B cell (primary cell): ENCODE results near the gene AOPEP. TPM values are rescaled to one million over a fixed set of nuclear protein-coding genes. Genes with fewer than 3 reads are reported as not detected.

ENCODE experiments used
- ATAC-seq: fragments of 200-7000 bp; cut with Tn5 transposase; one replicate; pipeline ENCODE4 v1.10.0; 2021; ENCODE audit warnings: low read depth, mild to moderate bottlenecking, moderate number of reproducible peaks, moderate library complexity
- CTCF ChIA-PET: fragments of 350-600 bp; sonication (Branson Sonifier 250); formaldehyde crosslinking; loops from one replicate; lab custom pipeline; 2021; ENCODE audit warnings: antibody characterized with exemption, inconsistent platforms; lab: Charles Lee
- POLR2A ChIA-PET: fragments of 350-600 bp; sonication (Branson Sonifier 250); formaldehyde crosslinking; loops from one replicate; lab custom pipeline; 2021; ENCODE audit warnings: antibody characterized with exemption; lab: Charles Lee
- DNase-seq: peaks from one replicate; pipeline ENCODE4 v3.0.0; 2013
- H2AFZ ChIP-seq: 2 replicates; pipeline ENCODE4 v1.6.1; 2012; ENCODE audit warnings: mild to moderate bottlenecking, low read depth, low read length; ENCODE audit not compliant: insufficient read depth, poor library complexity, severe bottlenecking
- H3K27ac ChIP-seq, 2 donors: 1 replicate in 1 of 2; 2 replicates in 1 of 2; pipeline ENCODE4 v1.5.1; 2012 to 2013; ENCODE audit warnings: low read length in 2 of 2, mild to moderate bottlenecking in 2 of 2, moderate library complexity in 1 of 2
- H3K27me3 ChIP-seq, 4 experiments: fragments of 200-600 bp in 1 of 4; sonication (generic) in 1 of 4; replicated peaks in 1 of 4; 1 replicate in 2 of 4; 2 replicates in 2 of 4; pipeline versions ENCODE4 v1.6.1 to v1.7.0; 2013 to 2016; ENCODE audit warnings: low read length in 3 of 4, mild to moderate bottlenecking in 2 of 4, mixed read lengths in 1 of 4, moderate library complexity in 1 of 4; ENCODE audit not compliant: insufficient read depth in 4 of 4, control insufficient read depth in 3 of 4; ENCODE audit errors: control extremely low read depth in 1 of 4
- H3K36me3 ChIP-seq, 2 experiments: replicated peaks in 1 of 2; 1 replicate in 1 of 2; 2 replicates in 1 of 2; pipeline versions ENCODE4 v1.6.1 to v1.7.1; 2013; ENCODE audit warnings: low read length in 1 of 2; ENCODE audit not compliant: insufficient read depth in 2 of 2, control insufficient read depth in 1 of 2; ENCODE audit errors: control extremely low read depth in 1 of 2, extremely low read depth in 1 of 2
- H3K4me1 ChIP-seq, 2 donors: fragments of 200-600 bp in 1 of 2; sonication (generic) in 1 of 2; 1 replicate in 1 of 2; 2 replicates in 1 of 2; pipeline versions ENCODE4 v1.5.1 to v1.6.1; 2013 to 2017; ENCODE audit warnings: low read length in 2 of 2; ENCODE audit not compliant: control insufficient read depth in 2 of 2, insufficient read depth in 2 of 2
- H3K4me2 ChIP-seq: replicated peaks from 2 replicates; pipeline ENCODE3; 2012; ENCODE audit warnings: mild to moderate bottlenecking, low read depth, low read length; ENCODE audit not compliant: poor library complexity, severe bottlenecking
- H3K4me3 ChIP-seq, 5 experiments: fragments of 200-600 bp in 1 of 5; sonication (generic) in 1 of 5; 1 replicate in 3 of 5; 2 replicates in 2 of 5; pipeline versions ENCODE4 v1.5.1 to v1.7.0; 2011 to 2016; ENCODE audit warnings: low read length in 4 of 5, mild to moderate bottlenecking in 4 of 5, low read depth in 2 of 5, control low read depth in 1 of 5, moderate library complexity in 1 of 5; ENCODE audit not compliant: insufficient read depth in 1 of 5; ENCODE audit errors: control extremely low read depth in 1 of 5, extremely low read depth in 1 of 5
- H3K79me2 ChIP-seq: fragments of 200-600 bp; sonication (generic); one replicate; pipeline ENCODE4 v1.6.0; 2016; ENCODE audit warnings: low read length; ENCODE audit not compliant: control insufficient read depth, insufficient read depth
- H3K9ac ChIP-seq: fragments of 200-600 bp; sonication (generic); 2 replicates; pipeline ENCODE4 v1.6.1; 2017; ENCODE audit warnings: mild to moderate bottlenecking, low read length, moderate library complexity
- H3K9me3 ChIP-seq, 3 donors: one replicate each; pipeline versions ENCODE4 v1.6.1 to v1.7.1; 2013; ENCODE audit warnings: low read length in 2 of 3; ENCODE audit not compliant: control insufficient read depth in 2 of 3, insufficient read depth in 1 of 3; ENCODE audit errors: control extremely low read depth in 1 of 3
- H4K20me1 ChIP-seq: 2 replicates; pipeline ENCODE4 v1.6.0; 2012; ENCODE audit warnings: mild to moderate bottlenecking, low read length; ENCODE audit not compliant: insufficient read depth, control insufficient read depth, poor library complexity, severe bottlenecking
- H3K27ac Mint-ChIP-seq: one replicate; pipeline ENCODE4 v1.8.0; 2021; ENCODE audit warnings: mixed read lengths
- H3K27me3 Mint-ChIP-seq: one replicate; pipeline ENCODE4 v1.8.0; 2021; ENCODE audit warnings: mixed read lengths
- H3K4me1 Mint-ChIP-seq: one replicate; pipeline ENCODE4 v1.8.0; 2021; ENCODE audit warnings: mixed read lengths
- H3K4me3 Mint-ChIP-seq: one replicate; pipeline ENCODE4 v1.8.0; 2021; ENCODE audit warnings: mixed read lengths
- H3K9me3 Mint-ChIP-seq: one replicate; pipeline ENCODE4 v1.8.0; 2022; ENCODE audit warnings: mixed read lengths; ENCODE audit not compliant: insufficient read depth
- CTCF ChIP-seq: fragments of 200-600 bp; IDR thresholded peaks from one replicate; pipeline ENCODE4 v1.8.0; 2022; ENCODE audit warnings: antibody characterized with exemption, mild to moderate bottlenecking
- EZH2 ChIP-seq: IDR thresholded peaks from 2 replicates; pipeline ENCODE4 v1.6.1; 2012; ENCODE audit warnings: borderline replicate concordance, low read depth, mild to moderate bottlenecking, moderate library complexity, low read length; ENCODE audit not compliant: insufficient read depth, poor library complexity, severe bottlenecking
- WGBS: methylation state at CpG from one replicate; pipeline ENCODE4 v1.1.5; 2013; ENCODE audit warnings: missing lambda C conversion rate; ENCODE audit not compliant: insufficient coverage; 5-methylcytosine and 5-hydroxymethylcytosine counted together
- intact Hi-C: fragments of 100-400 bp; cut with micrococcal nuclease; formaldehyde crosslinking; loops from one replicate; pipeline ENCODE4 v1.10.0; 2022
- polyA plus RNA-seq: library from polyadenylated mRNA; depleted of rRNA; stranded (reverse); fragments of >200 nt; gene quantifications from 2 replicates; pipeline ENCODE4 v1.2.3, GENCODE V29; 2012
- total RNA-seq, 2 donors: library from RNA; stranded (reverse); fragments of 120-200 nt in 1 of 2; gene quantifications; 1 replicate in 1 of 2; 2 replicates in 1 of 2; pipeline versions ENCODE4 v1.2.3 to v1.2.4, GENCODE V29; 2013 to 2022

AOPEP gene
- total and polyA plus RNA-seq, 2 donors (not counting 1 experiment from before 2014, with no cell fraction given), result 5.1 to 35.8 TPM

DNA sequence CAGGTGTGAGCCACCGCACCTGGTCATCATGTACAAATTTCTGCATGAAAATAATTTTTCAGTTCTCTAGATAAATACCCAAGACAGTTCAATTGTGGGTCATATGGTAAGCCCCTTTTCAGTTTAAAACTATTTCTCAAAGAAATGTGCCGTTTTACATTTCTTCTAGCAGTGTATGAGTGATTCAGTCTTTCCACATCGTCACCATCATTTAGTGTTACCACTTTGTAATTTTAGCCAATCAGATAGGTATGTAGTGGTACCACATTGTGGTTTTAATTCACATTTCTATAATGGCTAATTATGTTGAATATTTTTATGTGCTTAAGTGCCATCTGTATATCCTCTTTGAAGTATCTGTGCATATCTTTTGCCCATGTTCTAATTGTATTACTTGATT, 163.1 kb downstream of the AOPEP start:
- H3K4me1 ChIP-seq, result no peaks in the 10 kb centered on the region
- no peak overlapping the region for H2AFZ ChIP-seq
- ChIA-PET CTCF (no interaction called here), POLR2A (no interaction called here)
- peaks cover 0 to 6% (median 5%) of the 10 kb centered on the region in 3 donors for H3K9me3 ChIP-seq
- H3K4me2 ChIP-seq, result no peak overlapping the region
- H3K27me3 ChIP-seq, result no peaks in the 10 kb centered on the region
- no peak overlapping the region for H3K27ac ChIP-seq
- peaks cover 4% of the 10 kb centered on the region for H3K79me2 ChIP-seq
- no peak for ATAC-seq
- peaks cover 9% of the 10 kb centered on the region for H3K9me3 Mint-ChIP-seq
- WGBS, result no CpG with 5 or more reads among the region's 3 CpGs
- H3K36me3 ChIP-seq, result no peaks in the 10 kb centered on the region
- H3K9ac ChIP-seq, result no peak overlapping the region
- no peak overlapping the region for H3K4me3 ChIP-seq
- H3K27ac Mint-ChIP-seq, result peak overlapping the region; percentile 6
- no peak overlapping the region for H3K4me3 Mint-ChIP-seq
- DNase-seq, result no peak
- no peaks in the 10 kb centered on the region for H4K20me1 ChIP-seq
- no peak for TF ChIP-seq EZH2
- TF ChIP-seq CTCF, result no peak
- intact Hi-C loops, result no loop called here
- no peaks in the 10 kb centered on the region for H3K27me3 Mint-ChIP-seq
- H3K4me1 Mint-ChIP-seq, result peaks cover 6% of the 10 kb centered on the region

GRCh38 chr9:94891183-94891582, 164.7 kb downstream of the AOPEP start:
- intact Hi-C loops, result no loop called here
- no peaks in the 10 kb centered on the region for H3K36me3 ChIP-seq
- peaks cover 4% of the 10 kb centered on the region for H3K79me2 ChIP-seq

More at GRCh38 chr9:94891183-94891582, 164.7 kb downstream of the AOPEP start:
- Histone ChIP-seq H4K20me1 (no peaks in the 10 kb centered on the region), H3K9ac (no peak overlapping the region), H3K27ac (no peak overlapping the region), H3K4me1 (no peaks in the 10 kb centered on the region), H3K9me3 (peaks cover 0 to 6% (median 5%) of the 10 kb centered on the region in 3 donors), H3K4me3 (no peak overlapping the region), H3K27me3 (no peaks in the 10 kb centered on the region), H3K4me2 (no peak overlapping the region), H2AFZ (no peak overlapping the region)
- peaks cover 6% of the 10 kb centered on the region for H3K4me1 Mint-ChIP-seq
- no peaks in the 10 kb centered on the region for H3K27me3 Mint-ChIP-seq
- peaks cover 9% of the 10 kb centered on the region for H3K9me3 Mint-ChIP-seq
- WGBS, result no CpG with 5 or more reads among the region's 1 CpG
- no peak for TF ChIP-seq CTCF
- no peak overlapping the region for H3K27ac Mint-ChIP-seq
- DNase-seq (no peak), ATAC-seq (no peak)
- CTCF ChIA-PET, result no interaction called here
- H3K4me3 Mint-ChIP-seq, result no peak overlapping the region
- POLR2A ChIA-PET, result no interaction called here
